Natural killer cell (primary cell): ENCODE data around the gene FAM217B. TPM values are rescaled to one million over a fixed set of nuclear protein-coding genes. Genes with fewer than 3 reads are reported as not detected.
A peak's percentile ranks its signal among the peaks of the same experiment; 100 is the strongest.

ENCODE experiments used
- ATAC-seq, 3 donors: fragments of 150-1000 bp in 2 of 3; fragments of 200-7000 bp in 1 of 3; cut with Tn5 transposase; 1 replicate in 1 of 3; 2 replicates in 2 of 3; pipeline ENCODE4 v1.10.0; 2021; ENCODE audit warnings: mild to moderate bottlenecking in 2 of 3, moderate library complexity in 2 of 3
- DNase-seq, 2 donors: peaks; one replicate each; pipeline versions ENCODE4 v3.0.0 to v3.0.0-alpha.2; 2013 to 2021; ENCODE audit warnings: mixed read lengths in 1 of 2
- H3K27ac ChIP-seq: one replicate; pipeline ENCODE4 v1.5.1; 2013; ENCODE audit warnings: mild to moderate bottlenecking, low read length
- H3K27me3 ChIP-seq: one replicate; pipeline ENCODE4 v1.6.1; 2013; ENCODE audit warnings: low read length; ENCODE audit not compliant: control insufficient read depth, insufficient read depth
- H3K36me3 ChIP-seq: one replicate; pipeline ENCODE4 v1.6.1; 2013; ENCODE audit warnings: low read length; ENCODE audit not compliant: control insufficient read depth, insufficient read depth
- H3K4me1 ChIP-seq: one replicate; pipeline ENCODE4 v1.6.1; 2013; ENCODE audit warnings: low read length; ENCODE audit not compliant: control insufficient read depth, insufficient read depth
- H3K4me3 ChIP-seq: one replicate; pipeline ENCODE4 v1.5.1; 2013; ENCODE audit warnings: low read length
- H3K9me3 ChIP-seq: one replicate; pipeline ENCODE4 v1.6.1; 2013; ENCODE audit warnings: low read length; ENCODE audit not compliant: control insufficient read depth, insufficient read depth
- H3K27ac Mint-ChIP-seq, 2 donors: one replicate each; pipeline ENCODE4 v1.8.0; 2022; ENCODE audit warnings: mild to moderate bottlenecking in 2 of 2, mixed read lengths in 2 of 2, moderate library complexity in 1 of 2
- H3K27me3 Mint-ChIP-seq, 2 donors: one replicate each; pipeline ENCODE4 v1.8.0; 2022; ENCODE audit warnings: low read depth in 2 of 2, mixed read lengths in 2 of 2
- H3K36me3 Mint-ChIP-seq: one replicate; pipeline ENCODE4 v1.8.0; 2022; ENCODE audit warnings: mixed read lengths
- H3K4me1 Mint-ChIP-seq, 2 donors: one replicate each; pipeline ENCODE4 v1.8.0; 2022; ENCODE audit warnings: mixed read lengths in 2 of 2
- H3K4me3 Mint-ChIP-seq: one replicate; pipeline ENCODE4 v1.8.0; 2022; ENCODE audit warnings: mild to moderate bottlenecking, moderate library complexity, mixed read lengths
- H3K9me3 Mint-ChIP-seq, 2 donors: one replicate each; pipeline ENCODE4 v1.8.0; 2022; ENCODE audit warnings: mixed read lengths in 2 of 2
- CTCF ChIP-seq: fragments of 200-600 bp; IDR thresholded peaks from one replicate; pipeline ENCODE4 v1.8.0; 2022; ENCODE audit warnings: antibody characterized with exemption
- WGBS: methylation state at CpG from one replicate; pipeline ENCODE4 v1.1.7; 2013; ENCODE audit warnings: missing lambda C conversion rate; ENCODE audit not compliant: insufficient coverage; 5-methylcytosine and 5-hydroxymethylcytosine counted together
- intact Hi-C: fragments of 100-400 bp; cut with micrococcal nuclease; formaldehyde crosslinking; loops from one replicate; pipeline ENCODE4 v1.14.2; 2022
- total RNA-seq, 4 donors: library from RNA; stranded (reverse); fragments of 120-200 nt in 1 of 4; gene quantifications; one replicate each; pipeline versions ENCODE4 v1.2.3 to v1.2.4, GENCODE V29; 2013 to 2022

FAM217B gene
- total RNA-seq, 3 donors from 2014 or later (not counting 1 experiment from before 2014, with no cell fraction given), result 17.1 to 31.1 (median 27.7) TPM

GRCh38 chr20:59939052-59939878 is 924 bp upstream of the FAM217B start:
- peaks cover 20% of the 10 kb centered on the region for H3K4me1 ChIP-seq

GRCh38 chr20:59939879-59940128 is 385 bp upstream of the FAM217B start:
- Mint-ChIP-seq H3K27me3 (no peaks in the 10 kb centered on the region), H3K36me3 (no peaks in the 10 kb centered on the region), H3K4me3 (peak overlapping the region; percentile 94), H3K4me1 (peaks cover 35 to 45% of the 10 kb centered on the region in 2 donors), H3K27ac (peak overlapping the region; percentile 89 to 93), H3K9me3 (no peaks in the 10 kb centered on the region)
- no peaks in the 10 kb centered on the region for H3K9me3 ChIP-seq
- intact Hi-C loops, result loop anchor here (5.0 to 10.0 kb wide), 2 partner anchors 117 to 1955 kb away; no protein-coding TSS in a partner anchor
- WGBS, result under 1% methylated on average over 24 of the region's 24 CpGs
- H3K4me1 ChIP-seq, result peaks cover 18% of the 10 kb centered on the region
- H3K36me3 ChIP-seq, result peaks cover 28% of the 10 kb centered on the region
- H3K27me3 ChIP-seq, result no peaks in the 10 kb centered on the region
- peak overlapping the region; percentile 52 for H3K4me3 ChIP-seq
- DNase-seq, result peak in 1 of 2 donors; percentile 21
- ATAC-seq, result peak; percentile 11 to 25 (median 22)
- peak overlapping the region; percentile 55 for H3K27ac ChIP-seq
- no peak for TF ChIP-seq CTCF

More at GRCh38 chr20:59939052-59939878, 924 bp upstream of the FAM217B start:
- WGBS, result 50% methylated on average over 104 of the region's 104 CpGs
- peak in 1 of 2 donors; percentile 32 for DNase-seq
- Mint-ChIP-seq H3K27me3 (no peaks in the 10 kb centered on the region), H3K36me3 (no peaks in the 10 kb centered on the region), H3K9me3 (no peaks in the 10 kb centered on the region), H3K4me1 (peaks cover 35 to 40% of the 10 kb centered on the region in 2 donors), H3K27ac (peak overlapping the region; percentile 37 to 93), H3K4me3 (peak overlapping the region; percentile 94)
- no peaks in the 10 kb centered on the region for H3K9me3 ChIP-seq
- TF ChIP-seq CTCF, result no peak
- intact Hi-C loops, result no loop called here
- peak overlapping the region; percentile 55 for H3K27ac ChIP-seq
- H3K4me3 ChIP-seq, result peak overlapping the region; percentile 52
- no peak for ATAC-seq
- H3K36me3 ChIP-seq, result peaks cover 23% of the 10 kb centered on the region
- no peaks in the 10 kb centered on the region for H3K27me3 ChIP-seq

GRCh38 chr20:59940956-59941294 is 736 bp downstream of the FAM217B start:
- ATAC-seq (no peak), DNase-seq (no peak)
- Histone ChIP-seq H3K4me3 (peak overlapping the region; percentile 52), H3K27me3 (no peaks in the 10 kb centered on the region), H3K27ac (peak overlapping the region; percentile 70), H3K4me1 (peaks cover 18% of the 10 kb centered on the region), H3K36me3 (peaks cover 35% of the 10 kb centered on the region), H3K9me3 (no peaks in the 10 kb centered on the region)
- no peak for TF ChIP-seq CTCF
- Mint-ChIP-seq H3K36me3 (no peaks in the 10 kb centered on the region), H3K27ac (peak overlapping the region; percentile 89 to 93), H3K9me3 (no peaks in the 10 kb centered on the region), H3K27me3 (no peaks in the 10 kb centered on the region), H3K4me3 (peak overlapping the region; percentile 94), H3K4me1 (peaks cover 31 to 45% of the 10 kb centered on the region in 2 donors)
- intact Hi-C loops, result loop anchor here (5.0 to 10.0 kb wide), 2 partner anchors 116 to 1954 kb away; no protein-coding TSS in a partner anchor
- WGBS, result 0% methylated on average over 4 of the region's 4 CpGs
